GM18909 (cell line): Measurements from ENCODE around the gene NXNL1.

Experiments
- ATAC-seq: cut with Tn5 transposase; IDR thresholded peaks from one replicate; pipeline ENCODE4 v1.9.1; 2021; ENCODE audit warnings: mild to moderate bottlenecking; ENCODE audit not compliant: unreplicated experiment, poor library complexity

The NXNL1 gene

DNA sequence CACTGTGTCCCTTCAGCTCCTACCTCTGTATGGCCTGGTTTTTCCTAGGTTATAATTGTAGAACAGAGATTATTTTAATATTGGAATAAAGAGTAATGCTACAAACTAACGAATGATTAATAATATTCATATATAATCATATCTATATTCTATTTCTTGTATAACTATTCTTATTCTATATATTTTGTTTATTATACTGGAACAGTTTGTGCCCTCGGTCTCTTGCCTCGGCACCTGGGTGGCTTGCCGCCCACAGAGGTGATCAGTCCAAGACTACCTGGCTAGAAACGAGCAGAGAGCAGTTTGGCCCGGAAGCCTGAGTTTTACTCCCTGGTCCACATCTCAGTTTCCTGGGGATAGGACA lies 5.7 kb upstream of the NXNL1 start:
- no peak for ATAC-seq

DNA sequence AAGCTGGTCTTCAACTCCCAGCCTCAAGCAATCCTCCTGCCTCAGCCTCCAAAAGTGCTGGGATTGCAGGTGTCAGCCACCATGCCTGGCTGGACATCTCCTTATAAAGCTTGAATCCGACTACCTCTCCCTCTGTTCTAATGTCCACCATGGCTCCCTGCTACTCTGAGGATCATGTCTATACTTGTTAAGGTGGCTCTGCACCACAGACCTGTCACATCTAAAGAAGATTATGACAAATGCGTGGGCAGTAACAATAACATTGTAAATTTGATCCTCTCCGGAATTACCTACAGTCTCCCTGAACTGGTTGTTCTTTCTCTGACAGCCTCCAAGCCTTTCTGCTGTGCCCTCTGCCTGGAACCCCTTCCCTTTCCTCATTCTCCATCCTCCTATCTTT lies 1.8 kb downstream of the NXNL1 start:
- ATAC-seq, result no peak

DNA sequence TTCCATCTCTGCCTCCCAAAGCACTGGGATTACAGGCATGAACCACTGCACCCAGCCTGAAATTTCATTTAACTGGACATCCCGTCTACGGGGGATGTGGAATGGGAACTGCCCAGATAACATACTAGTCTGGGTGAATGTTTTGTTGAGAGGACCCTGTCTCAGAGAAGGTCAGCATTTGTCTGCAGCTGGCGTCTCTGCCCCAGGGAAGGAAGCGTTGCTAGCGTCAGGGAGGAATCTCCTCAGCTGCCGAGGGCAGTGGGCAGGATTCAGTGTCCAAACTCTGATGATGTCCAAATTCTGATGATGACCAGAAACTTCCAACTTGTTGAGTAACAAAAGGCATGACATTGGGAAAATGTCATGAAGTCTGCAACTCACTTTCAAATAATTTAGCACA lies 3.1 kb downstream of the NXNL1 start:
- no peak for ATAC-seq

DNA sequence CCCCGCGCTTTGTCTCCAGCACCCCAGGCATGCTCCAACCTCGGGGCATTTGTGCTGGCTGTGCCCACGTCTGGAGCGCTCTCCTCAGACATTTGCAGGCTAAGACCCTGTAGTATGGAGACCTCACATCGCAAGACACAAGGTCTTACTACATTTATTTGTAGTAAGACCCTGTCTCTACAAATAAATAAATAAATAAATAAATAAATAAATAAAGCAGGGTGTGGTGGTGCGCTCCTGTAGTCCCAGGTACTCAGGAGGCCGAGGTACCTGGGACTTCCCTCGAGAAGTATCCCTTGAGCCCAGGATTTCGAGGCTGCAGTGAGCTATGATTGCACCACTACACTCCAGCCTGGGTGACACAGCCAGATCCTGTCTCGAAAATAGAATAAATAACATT lies 4.6 kb downstream of the NXNL1 start:
- no peak for ATAC-seq

DNA sequence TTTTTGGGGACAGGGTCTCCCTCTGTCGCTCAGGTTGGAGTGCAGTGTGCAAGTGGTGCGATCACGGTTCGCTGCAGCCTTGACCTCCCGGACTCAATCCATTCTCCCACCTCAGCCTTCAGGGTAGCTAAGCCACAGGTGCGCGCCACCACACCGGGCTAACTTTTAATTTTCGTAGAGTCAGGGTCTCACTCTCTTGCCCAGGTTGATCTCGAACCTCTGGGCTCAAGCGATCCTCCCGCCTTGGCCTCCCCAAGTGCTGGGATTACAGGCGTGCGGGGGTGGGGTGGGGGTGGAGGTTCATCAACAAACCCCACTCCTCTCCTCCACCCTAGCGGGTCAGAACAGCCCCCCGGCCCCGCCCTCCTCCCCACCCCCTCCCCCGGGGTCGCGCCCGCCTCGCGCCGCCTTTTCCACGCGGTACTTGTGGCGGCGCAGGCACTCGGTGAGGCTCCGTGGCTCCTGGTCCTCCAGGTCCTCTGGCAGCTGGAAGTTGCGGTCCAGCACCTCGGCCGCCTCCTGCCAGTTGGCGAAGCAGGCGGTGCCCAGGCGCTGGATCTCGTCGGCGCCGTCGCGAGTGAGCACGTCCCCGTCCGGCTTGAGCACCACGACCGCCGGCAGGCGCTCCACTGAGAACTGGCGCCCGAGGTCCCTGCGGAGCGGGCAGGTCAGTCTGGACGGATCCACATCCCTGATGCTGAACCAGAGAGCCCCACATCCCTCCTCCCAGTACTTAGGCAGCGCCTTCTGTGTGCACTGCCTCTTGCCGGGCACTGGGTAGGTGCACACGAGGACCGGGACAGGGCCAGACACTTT lies 5.2 kb downstream of the NXNL1 start:
- ATAC-seq, result no peak

DNA sequence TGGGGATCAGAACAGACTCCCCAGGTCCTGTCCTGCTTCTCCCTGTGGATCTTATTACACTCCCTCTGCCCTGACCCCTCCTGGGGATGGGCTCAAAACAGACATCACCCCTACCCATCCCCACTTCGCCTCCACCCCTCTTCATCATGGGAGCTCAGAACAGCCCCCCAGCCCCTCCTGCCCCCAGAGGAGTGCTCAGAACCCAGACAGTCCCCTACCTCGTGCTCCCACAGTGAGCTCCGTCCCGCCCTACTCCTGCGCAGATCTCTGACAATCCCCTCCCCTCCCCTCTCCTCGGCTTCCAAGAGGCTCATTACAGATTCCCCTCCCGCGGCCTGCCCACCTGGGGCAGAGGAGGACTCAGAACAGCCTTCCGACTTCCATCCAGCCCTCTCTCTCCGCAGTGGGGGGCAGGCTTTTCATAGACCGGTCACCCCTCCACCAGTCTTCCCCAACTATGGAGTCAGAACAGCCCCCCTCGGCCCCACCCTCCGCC lies 6.1 kb downstream of the NXNL1 start:
- no peak for ATAC-seq

DNA sequence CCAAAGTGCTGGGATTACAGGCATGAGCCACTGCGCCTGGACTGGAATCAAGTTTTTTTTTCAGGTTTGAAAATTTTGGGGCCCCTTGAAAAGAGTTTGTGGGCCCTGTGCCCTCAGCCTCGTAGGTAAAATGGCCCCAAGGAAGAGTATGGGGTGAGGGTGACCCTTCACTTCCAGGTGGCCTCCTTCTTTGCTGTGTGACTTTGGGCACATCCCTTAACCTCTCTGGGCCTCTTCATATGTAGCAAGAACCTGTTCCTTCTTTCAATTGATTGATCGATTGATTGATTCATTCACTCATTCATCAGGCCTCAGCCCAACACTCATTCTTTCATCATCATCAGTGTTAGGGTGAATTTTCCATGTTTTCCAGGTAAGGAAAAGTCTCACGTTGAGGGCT lies 8.9 kb downstream of the NXNL1 start:
- no peak for ATAC-seq

DNA sequence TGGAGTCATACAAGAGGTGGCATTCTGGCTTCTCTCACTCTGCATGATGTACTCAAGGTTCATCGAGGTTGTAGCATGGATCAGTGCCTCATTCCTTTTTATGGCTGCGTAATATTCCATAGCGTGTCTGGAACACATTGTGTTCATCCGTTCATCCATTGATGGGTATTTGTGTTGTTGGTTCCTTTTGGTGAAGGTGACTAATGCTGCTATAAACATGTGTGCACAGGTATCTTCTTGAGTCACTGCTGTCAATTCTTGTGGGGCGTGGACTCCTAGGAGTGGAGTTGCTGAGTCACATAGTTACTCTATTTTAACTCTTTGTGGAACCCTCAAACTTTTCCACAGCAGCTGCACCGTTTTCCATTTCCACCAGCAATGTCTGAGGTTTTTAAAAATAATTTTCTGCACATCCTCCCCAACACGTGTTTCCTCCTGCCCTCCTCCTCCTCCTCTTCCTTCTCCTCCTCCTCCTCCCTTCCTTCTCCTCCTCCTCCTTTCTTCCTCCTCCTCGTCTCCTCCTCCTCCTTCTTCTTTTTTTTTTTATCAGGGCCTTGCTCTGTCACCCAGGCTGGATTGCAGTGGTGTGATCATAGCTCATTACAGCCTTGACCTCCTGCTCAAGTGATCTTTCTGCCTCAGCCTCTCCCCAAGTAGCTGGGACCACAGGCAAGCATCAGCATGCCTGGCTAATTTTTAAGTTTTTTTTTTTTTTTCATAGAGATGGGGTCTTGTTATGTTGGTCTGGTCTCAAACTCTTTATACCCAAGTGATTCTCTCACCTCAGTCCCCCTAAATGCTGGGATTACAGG lies 10.3 kb downstream of the NXNL1 start:
- no peak for ATAC-seq

DNA sequence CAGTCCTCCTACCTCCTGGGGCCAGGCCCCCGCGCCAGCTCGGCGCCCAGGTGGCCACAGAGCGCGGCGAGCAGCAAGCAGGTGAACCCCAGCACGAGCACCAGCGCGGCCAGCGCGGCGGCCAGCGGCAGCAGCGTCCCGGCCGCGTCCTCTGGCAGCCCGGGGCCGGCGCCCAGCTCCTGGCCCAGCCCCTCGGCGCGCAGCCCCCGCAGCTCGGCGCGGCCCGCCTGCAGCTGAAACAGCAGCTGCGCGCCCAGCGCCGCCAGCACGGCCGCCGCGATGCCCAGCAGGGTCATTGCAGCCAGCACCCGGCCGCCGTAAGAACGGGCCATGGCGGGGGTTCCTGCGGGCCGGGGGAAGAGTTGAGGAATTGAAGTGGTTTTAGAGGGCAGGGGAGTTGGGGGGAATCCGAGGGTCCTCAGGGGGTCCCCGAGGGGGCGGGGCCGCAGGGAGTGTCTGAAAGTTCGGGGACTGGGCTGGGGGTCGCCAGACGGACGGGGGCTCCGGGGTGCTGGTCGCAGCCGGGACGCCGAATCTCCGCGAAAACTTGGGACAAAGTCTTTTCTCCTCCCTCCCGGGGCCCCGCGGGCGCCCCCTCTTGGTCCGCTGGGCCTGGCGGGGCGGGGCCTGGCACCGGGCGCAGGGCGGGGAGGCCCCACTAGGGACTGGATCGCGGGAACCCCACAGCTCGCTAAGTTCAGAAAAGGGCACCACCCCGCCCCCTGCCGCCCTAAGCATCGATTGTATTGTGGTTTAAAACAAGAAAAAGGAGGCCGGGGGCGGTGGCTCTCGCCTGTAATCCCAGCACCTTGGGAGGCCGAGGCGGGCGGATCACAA lies 12.4 kb downstream of the NXNL1 start, which contains the start of gene TMEM221:
TMEM221 (minus strand) TSS at position 538 of the 837 bp plus-strand sequence; CDS start at position 332, 206 bp downstream.
- no peak for ATAC-seq

DNA sequence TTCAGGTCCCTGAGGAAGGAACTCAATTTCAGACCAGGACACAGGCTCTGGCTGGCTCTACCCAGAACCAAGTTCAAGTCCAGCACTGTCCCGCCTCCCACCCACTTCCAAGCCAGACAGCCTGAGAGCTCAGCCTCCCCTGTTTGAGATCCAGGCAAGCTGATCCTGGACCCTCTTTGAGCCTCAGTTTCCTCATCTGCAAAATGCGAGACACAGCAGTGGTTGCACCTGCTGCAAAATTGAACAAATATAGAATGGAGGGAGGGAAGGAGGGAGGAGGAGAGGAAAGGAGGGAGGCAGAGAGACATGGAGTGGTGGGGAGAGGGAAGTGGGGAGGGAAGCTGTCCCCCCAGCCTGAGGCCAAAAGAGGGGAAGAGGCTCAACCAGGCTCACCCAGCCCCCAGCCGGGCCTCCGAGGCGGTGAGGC lies 13.0 kb downstream of the NXNL1 start:
- ATAC-seq, result no peak

DNA sequence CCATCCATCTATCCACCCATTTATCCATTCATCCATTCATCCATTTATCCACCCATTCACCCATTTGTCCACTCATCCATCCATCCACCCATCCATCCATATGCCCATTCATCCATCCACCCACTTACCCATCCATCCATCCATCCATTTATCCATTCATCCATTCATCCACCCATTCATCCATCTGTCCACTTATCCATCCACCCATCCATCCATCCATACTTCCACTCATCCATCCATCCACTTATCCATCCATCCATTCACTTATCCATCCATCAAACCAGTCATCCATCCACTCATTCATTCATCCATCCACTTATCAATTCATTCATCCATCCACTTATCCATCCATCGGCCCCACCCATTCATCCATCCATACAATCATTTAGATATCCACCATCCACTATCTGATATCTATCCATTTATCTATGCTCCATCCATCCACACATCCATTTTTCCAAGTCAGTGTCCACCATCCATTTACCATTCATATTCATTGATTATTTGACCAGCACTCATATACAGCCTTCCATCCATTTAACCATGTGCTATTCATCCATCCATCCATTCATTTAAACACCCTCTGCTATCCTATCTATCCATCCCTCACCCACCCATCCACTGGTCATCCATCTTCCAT lies 15.1 kb downstream of the NXNL1 start:
- no peak for ATAC-seq

DNA sequence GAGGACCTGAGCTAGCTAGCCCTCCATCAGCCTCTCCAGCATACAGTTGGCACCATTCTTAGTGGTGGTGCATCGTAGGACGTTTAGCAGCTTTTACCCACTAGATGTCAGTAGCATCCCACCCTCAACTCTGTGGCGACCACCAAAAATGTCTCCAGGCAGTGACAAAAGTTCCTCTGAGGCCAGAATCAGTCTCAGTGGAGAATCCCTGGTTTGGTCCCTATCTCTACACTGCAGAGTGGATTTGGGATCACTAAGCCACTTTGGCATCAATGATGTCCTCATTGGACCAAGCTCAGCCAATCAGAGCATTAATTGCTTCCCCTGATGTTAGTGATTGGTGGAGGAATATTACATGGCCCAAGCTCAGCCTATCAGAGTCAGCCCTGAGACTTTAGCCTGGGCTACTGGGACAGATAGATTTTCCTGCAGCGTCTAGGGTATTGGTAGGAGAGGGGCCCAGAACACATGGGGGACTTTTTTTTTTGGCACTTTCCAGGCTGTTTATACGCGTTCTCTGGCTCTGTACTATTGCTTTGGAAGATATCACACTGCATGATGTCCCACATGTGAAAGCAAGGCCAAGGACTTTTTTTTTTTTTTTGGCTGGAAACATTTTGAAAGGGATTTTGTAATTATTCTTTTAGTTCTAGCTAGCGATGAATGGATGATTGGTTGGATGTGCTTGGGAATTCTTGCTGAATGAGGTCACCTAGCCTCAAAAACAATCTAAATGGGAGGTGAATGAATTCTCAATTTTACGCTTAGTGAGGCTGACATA lies 19.3 kb downstream of the NXNL1 start:
- no peak for ATAC-seq

DNA sequence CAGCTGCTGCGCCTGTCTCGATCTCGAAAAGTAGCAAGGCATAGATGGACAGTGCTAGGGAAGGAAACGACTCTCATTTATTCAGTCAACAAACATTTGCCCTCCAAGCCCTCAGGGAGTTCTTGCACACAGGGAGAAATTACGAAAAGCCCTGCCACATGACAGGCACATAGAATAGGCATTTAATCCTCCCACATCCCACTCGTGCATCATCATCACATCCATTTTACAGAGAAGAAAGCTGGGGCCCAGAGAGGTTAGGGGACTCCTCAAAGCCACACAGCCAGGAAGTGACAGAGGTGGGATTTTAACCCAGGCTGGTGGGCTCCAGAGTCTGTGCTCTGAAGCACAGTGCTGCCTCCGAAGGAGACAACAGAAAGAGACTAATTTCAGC lies 23.9 kb downstream of the NXNL1 start:
- ATAC-seq, result no peak

DNA sequence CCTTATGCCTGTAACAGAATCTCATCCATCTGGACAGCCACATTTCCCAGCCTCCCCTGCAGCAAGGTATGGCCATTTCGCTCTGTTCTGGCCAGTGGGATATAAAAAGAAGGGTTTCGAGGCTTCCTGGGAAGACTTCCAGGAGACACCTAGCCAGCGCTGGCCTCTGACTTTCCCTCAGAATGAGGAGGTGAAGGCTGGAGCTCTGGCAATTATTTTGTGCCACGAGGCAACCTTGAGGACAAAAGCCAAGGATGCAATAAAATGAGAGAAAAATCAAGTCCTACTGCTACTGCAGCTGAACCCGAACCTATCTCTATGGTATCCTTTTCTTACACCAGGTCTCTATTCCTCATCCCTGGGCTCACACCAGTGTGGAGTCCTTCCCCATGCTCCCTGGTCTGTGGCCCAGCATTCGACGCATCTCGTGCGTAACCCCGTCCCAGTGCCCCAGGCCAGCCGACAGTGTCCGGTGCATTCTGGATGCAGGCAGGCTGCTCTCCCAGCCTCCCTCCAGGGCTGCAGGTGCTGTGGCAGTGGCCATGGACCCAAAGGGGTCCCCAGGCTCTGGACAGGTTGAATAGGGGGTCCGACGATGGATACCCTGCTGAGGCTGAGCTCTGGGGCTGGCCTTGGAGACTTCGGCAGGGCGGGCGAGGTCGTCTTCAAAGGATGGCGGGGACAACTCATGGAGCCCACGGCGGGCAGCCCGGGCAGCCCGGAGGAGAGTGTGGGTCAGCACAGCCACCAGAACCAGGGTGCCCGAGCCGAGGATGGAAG lies 24.4 kb downstream of the NXNL1 start:
- no peak for ATAC-seq

DNA sequence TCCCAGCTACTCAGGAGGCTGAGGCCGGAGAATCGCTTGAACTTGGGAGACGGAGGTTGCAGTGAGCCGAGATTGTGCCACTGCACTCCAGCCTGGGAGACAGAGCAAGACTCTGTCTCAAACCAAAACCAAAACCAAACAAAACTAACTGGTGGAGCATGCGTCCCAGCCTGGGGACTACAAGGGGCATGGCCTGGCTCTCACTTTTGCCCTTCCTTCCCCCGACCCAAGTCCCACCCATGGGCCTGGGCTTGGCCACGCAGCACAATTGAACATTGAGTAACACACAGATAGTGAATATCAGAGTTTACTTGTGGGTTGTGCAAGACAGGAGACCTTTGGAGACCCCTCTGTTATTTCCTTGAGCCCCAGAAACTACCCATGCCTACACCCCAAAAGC lies 25.5 kb downstream of the NXNL1 start:
- ATAC-seq, result no peak

DNA sequence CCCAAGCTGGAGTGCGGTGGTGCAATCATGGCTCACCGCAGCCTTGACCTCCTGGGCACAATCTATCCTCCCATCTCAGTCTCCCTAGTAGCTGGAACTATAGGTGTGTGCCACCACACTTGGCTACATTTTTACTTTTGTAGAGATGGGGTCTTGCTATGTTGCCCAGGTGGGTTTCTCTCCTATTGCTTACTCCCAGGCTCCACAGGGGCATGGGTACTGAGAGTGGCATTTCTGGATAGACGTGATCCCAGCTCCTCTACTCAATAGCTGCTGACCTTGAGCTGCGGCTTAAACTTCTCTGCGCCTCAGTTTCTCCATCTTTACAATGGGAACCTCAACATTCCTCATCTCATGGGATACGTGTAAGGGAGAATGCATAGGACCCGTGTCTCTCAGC lies 29.3 kb downstream of the NXNL1 start:
- no peak for ATAC-seq

DNA sequence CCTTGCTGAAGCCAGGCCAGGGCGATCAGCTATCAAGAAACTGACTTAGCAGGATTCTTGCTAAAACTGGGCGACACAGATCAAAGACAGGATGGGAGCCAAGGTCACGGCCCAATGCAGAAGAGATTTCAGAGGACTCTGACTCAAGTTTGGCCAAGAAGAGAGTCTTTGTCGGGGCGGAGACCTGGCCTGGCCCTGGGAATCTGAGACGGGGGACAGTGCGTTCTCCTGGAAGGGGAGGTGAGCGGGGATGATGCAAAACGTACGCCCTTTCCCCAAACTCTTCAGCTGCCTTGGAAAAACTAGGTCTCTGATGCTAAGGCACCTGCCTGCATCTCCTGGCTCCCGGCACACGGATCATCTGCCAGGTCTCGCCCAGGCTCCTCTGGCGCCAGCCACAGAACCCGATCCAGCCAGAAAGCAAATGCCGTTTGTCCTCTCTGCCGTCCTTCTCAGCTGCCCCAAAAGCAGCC lies 31.0 kb downstream of the NXNL1 start:
- ATAC-seq, result no peak

DNA sequence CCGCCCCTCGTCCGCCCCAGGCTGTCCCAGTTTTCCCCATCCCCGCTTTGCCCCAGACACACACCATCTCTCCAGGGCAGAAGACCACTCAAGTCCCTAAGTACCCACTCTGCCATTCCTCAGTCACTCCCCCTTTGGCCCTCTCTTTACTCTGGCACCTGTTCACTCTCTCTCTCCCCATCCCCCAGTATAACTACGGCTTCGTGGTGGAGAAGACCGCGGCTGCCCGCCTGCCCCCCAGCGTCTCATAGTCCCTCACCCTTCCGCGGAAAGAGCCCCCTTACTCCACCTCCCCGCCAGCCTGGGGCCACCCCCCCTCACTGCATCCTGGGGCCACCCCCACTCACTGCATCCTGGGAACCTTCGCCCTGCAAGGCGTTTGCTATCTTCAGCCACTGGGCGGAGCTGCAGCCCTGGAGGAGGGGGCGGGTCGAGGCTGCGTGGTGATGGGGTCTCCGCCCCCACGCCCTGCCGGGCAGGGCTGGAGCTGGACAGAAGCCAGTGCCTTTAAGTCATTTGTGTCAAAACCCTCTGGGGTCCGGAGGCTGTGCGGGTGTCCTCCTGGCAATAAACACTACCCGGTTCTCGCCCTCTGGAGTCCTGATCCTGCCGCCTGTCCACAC lies 35.9 kb downstream of the NXNL1 start:
- ATAC-seq, result no peak
